GM12891 (cell line): ENCODE measurements around the gene ZNF205.

Experiments
- PAX5 ChIP-seq: IDR thresholded peaks from 2 replicates; pipeline ENCODE4 v1.6.1; 2011; ENCODE audit warnings: low read length, moderate library complexity, mild to moderate bottlenecking; ENCODE audit not compliant: insufficient read depth, severe bottlenecking
- POLR2A ChIP-seq: IDR thresholded peaks from 2 replicates; pipeline ENCODE4 v1.6.1; 2011; ENCODE audit warnings: low read depth, low read length, control low read depth
- POLR2AphosphoS5 ChIP-seq: IDR thresholded peaks from 2 replicates; pipeline ENCODE4 v1.6.1; 2011; ENCODE audit warnings: low read depth, low read length, control low read depth
- POU2F2 ChIP-seq: IDR thresholded peaks from 2 replicates; pipeline ENCODE4 v1.6.1; 2011; ENCODE audit warnings: low read depth, mild to moderate bottlenecking, control low read depth, low read length, moderate library complexity
- SPI1 ChIP-seq: IDR thresholded peaks from 2 replicates; pipeline ENCODE4 v1.6.1; 2011; ENCODE audit warnings: low read depth, low read length, control low read depth
- TAF1 ChIP-seq: IDR thresholded peaks from 2 replicates; pipeline ENCODE4 v1.6.1; 2011; ENCODE audit warnings: low read depth, low read length, control low read depth

DNA sequence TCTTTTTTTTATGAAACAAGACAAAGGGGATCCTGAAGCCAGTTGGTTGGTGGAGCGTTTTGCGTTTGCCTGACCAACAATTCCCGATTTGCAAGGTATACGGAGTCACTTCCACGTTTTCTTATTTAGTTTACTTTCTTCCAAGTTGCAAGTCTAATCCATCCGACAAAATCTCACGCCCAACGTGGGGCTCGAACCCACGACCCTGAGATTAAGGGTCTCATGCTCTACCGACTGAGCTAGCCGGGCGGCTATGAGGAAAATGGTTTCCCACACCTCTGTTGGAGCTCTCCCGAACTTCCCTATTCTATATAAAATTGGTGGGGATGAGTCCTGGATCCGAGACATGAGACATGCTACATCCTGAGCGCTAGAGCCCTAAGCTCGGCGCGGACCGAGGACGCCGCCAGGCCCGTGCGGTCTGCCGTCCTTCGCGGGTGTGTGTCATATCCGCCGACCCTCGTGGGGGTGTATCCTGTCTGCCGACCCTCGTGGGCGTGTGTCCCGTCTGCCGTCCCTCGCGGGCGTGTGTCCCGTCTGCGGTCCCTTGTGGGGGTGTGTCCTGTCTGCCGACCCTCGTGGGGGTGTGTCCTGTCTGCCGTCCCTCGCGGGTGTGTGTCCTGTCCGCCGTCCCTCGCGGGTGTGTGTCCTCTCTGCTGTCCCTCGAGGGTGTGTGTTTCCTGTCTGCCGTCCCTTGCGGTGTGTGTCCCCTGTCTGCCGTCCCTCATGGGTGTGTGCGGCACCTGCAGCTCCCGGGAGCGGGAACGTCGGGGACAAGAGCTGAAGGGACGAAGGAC, 45.0 kb downstream of the ZNF205 start:
- TF ChIP-seq POLR2AphosphoS5 (no peak), POLR2A (no peak), TAF1 (no peak), SPI1 (no peak), POU2F2 (no peak), PAX5 (no peak)
